HG03378 (cell line): ENCODE measurements around the gene NMNAT1.
"Not testable (repeated sequence)": the region's sequence is repeated elsewhere in the genome, so short reads cannot be mapped to it uniquely, and the experiment has no call there.

Experiments
- ATAC-seq: cut with Tn5 transposase; IDR thresholded peaks from one replicate; pipeline ENCODE4 v1.9.1; 2021; ENCODE audit warnings: mild to moderate bottlenecking, moderate library complexity; ENCODE audit not compliant: unreplicated experiment

Gene NMNAT1

DNA sequence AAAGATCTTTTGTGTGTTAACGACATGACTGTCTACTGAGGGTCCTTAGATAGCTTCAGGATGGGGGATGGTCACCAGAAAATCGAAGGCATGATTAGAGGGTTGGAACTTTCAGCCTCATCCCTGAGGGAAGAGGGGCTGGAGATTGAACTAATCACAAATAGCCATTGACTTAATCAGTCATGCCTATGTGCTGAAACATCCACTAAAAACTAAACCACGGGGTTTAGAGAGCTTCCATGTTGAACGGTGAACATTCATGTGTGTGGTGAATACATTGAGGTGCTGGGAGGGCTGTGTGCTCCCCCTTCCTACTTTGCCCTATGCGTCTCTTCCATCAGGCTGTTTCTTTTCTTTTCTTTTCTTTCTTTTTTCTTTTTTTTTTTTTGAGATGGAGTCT lies 70.7 kb downstream of the NMNAT1 start:
- no peak for ATAC-seq

DNA sequence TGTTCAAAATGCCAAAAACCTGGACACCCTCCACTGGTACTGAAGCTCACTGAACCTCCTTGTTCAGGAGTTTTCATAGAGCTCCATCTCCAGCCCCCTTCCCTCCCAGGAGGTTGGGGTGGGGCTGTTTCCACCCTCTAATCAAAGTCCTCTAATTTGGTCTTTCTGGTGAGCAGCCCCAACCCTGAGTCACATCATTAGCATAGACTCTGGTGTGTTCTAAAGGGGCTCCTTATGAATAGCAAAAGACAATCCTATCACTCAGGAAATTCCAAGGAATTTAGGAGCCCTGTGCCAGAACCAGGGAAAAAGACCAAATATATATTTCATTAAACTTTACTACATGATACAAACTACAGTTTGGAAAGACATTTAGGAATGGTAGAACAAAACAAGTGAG lies 76.3 kb downstream of the NMNAT1 start:
- no peak for ATAC-seq

DNA sequence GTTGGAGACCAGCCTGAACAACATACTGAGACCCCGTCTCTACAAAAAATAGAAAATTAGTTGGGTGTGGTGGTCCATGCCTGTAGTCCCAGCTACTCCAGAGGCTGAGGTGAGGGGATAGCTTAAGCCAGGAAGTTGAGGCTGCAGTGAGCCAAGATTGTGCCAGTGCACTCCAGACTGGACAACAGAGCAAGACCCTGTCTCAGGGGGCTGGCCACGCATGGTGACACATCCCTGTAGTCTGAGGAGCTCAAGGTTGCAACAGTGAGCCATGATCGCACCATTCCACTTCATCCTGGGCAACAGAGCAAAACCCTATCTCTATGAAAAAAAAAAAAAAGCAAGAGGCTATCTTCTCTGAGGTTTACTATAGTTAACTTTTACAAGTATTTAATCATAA lies 76.8 kb downstream of the NMNAT1 start:
- ATAC-seq, result no peak

DNA sequence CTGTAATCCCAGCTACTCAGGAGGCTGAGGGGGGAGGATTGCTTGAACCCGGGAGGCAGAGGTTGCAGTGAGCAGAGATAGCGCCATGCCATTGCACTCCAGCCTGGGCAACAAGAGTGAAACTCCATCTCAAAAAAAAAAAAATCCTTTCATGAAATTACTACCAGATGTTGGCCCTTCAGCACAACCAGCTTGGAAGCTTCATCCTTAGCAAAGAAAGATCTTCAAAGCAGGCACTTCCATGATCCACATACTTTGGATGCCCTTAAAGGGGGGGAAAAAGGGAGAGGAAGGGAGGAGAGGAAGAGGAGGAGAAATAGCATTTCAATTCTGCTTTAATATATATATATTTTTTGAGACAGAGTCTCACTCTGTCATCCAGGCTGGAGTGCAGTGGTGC lies 77.4 kb downstream of the NMNAT1 start:
- not testable (repeated sequence) for ATAC-seq

DNA sequence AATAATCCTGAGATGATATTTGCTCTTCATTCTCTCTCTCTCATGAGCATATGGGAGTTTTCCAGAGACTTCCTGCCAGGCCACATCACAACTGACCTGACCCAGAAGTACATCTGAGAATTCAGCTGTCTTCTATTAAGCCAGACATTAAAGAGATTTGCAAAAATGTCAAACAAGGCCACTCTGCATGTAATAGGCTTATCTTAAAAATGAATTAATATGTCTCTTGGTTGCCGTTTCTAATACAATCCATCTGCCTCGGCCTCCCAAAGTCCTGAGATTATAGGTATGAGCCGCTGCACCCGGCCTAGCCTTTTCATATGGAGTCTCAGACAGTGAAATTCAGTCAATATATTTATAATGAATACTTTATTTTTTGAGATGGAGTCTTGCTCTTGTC lies 78.7 kb downstream of the NMNAT1 start:
- not testable (repeated sequence) for ATAC-seq

DNA sequence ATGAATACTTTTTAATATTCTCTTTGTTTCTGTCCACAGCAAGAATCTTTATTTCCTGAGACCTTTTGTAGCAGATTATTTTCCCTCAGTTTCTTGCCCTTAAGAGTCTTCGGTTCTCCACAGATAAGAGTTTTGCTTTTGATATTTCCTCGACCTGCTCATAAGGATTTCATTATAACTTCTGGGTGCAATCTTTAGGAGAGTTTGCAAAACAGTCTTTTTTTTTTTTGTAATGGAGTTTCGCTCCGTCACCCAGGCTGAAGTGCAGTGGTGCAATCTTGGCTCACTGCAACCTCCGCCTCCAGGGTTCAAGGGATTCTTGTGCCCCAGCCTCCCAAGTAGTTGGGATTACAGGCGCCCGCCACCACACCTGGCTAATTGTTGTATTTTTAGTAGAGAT lies 79.4 kb downstream of the NMNAT1 start:
- no peak for ATAC-seq

DNA sequence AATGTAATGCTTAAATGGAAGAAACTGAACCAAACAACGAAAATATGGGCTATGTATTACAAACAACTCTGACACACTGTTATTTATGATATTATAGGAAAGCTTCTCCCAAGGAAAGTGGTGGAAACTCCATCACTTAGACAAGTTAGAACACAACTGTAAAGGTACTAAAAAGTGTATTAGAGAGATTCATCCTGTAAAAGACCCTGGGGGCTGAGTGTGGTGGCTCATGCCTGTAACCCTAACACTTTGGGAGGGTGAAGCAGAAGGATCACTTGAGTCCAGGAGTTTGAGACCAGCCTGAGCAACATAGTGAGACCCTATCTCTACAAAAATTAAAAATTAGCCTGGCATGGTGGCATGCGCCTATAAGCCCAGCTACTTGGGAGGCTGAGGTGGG lies 82.1 kb downstream of the NMNAT1 start:
- no peak for ATAC-seq

DNA sequence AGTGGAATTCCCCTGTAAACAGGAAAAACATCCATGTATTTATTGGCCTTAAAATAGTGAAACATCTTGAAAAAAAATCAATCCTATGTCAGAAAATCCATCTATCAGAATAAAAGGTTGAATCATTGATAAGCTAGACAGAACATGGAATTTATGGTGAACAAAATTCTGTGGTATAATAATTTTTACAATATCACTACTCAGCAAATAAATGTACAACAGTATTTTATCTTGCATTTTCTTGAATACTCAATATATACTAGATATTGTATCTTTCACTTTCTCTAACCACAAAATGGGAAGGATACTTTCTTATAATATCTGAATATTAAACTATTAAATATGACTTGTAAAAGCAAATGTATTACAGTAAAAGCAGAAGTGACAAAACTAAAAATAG lies 83.8 kb downstream of the NMNAT1 start:
- no peak for ATAC-seq

DNA sequence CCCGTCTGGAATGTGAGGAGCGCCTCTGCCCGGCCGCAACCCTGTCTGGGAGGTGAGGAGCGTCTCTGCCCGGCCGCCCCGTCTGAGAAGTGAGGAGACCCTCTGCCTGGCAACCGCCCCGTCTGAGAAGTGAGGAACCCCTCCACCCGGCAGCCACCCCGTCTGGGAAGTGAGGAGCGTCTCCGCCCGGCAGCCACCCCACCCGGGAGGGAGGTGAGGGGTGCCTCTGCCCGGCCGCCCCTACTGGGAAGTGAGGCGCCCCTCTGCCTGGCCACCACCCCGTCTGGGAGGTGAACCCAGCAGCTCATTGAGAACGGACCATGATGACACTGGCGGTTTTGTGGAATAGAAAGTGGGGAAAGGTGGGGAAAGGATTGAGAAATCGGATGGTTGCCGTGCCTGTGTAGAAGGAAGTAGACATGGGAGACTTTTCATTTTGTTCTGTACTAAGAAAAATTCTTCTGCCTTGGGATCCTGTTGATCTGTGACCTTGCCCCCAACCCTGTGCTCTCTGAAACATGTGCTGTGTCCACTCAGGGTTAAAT lies 85.8 kb downstream of the NMNAT1 start:
- not testable (repeated sequence) for ATAC-seq

DNA sequence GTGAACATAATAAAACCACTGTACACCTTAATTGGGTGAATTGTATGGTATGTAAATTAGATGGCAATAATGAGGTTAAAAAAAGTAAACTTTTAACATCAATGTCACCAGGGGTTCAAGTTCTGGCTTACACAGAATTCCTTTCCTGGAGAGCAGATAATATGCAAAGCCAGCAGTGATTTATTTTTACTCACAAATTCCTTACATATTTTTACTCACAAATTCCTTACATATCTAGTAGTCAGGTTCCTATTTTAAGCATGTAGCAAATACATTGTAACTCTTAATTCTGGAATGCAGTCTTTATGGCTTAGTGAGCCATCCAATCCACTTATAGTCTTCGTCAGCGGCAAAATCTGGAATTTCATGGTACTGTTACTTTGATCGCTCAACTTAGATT lies 88.2 kb downstream of the NMNAT1 start:
- ATAC-seq, result no peak

DNA sequence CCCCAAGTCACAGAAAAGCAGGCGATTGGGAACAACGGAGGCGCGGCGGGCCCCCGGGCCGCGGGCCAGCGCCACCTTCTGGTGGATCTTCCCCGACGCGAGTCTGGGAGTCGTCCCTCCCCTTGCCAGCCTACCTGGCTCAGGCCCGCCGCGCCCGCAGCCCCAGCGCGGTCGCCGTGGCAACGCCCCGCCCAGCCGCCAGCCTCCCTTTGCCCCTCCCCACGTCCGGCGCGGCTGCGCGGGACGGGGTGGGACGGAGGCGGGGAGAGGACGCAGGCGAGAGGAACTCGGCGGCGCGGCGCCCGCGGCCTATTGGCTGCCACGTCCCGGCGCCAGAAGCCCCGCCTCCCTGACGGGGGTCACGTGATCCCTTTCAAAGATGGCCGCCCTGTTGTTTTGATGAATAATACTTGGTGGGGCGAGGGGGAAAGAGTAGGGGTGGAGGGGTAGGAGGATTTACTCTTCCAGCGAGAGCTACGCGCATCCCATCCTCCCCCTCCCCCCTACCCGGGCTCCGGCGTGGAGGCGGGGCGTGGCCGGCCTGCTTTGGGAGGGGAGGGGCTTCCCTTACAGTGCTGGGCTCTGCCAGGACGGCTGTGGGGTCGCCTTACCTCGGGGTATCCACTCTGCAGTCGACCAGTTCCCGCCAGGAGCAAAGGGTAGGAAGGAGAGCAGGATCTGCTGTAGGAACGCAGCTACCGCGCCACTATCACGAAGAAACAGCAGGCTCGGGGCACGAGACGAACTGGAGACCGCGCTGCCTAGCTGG lies 89.5 kb downstream of the NMNAT1 start, which contains the start of gene UBE4B:
TSS of gene UBE4B (plus strand) at position 369 of the 769 bp plus-strand sequence. CDS start 713 bp downstream, outside the sequence.
- ATAC-seq, result peak; percentile 71

DNA sequence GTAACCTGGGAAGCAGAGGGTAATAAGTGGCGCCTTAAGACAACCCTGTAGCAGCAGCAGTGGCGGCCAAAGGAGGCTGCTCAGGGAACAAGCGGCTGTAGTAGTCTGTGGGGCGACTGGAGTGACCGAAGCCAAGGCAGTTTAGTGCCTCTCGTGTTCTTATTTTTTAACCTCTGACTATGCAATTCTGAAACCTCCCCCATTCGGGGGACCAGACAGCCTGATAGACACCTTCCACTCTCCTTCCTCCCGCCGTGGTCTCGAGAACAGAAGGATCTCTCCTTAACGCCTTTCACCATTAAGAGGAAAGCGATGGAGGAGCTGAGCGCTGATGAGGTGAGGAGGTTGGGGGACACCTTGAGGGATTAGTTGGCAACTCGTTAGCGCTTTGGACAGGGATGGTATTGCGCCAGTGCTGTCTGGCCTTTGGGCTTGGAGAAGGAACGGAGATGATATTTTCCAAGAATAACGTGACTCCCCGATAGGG lies 90.1 kb downstream of the NMNAT1 start:
- ATAC-seq, result peak; percentile 27
